HG02588 (cell line): ENCODE data around the gene CCND1.
"Not testable (repeated sequence)": the region's sequence is repeated elsewhere in the genome, so short reads cannot be mapped to it uniquely, and the experiment has no call there.

ENCODE experiments used
- ATAC-seq: cut with Tn5 transposase; IDR thresholded peaks from one replicate; pipeline ENCODE4 v1.9.1; 2021; ENCODE audit warnings: mild to moderate bottlenecking, moderate library complexity; ENCODE audit not compliant: unreplicated experiment

Gene CCND1

GRCh38 chr11:69686856-69687255, 45.9 kb downstream of the CCND1 start:
- no peak for ATAC-seq

- ATAC-seq: not testable (repeated sequence)
Observed at GRCh38 chr11:69687969-69688771, 47.2 kb downstream of the CCND1 start.

GRCh38 chr11:69689484-69690319, 48.7 kb downstream of the CCND1 start:
- ATAC-seq: no peak

- no peak for ATAC-seq
Observed at GRCh38 chr11:69691463-69691862, 50.5 kb downstream of the CCND1 start.

- ATAC-seq: no peak
Observed at GRCh38 chr11:69692422-69692821, 51.5 kb downstream of the CCND1 start.

- ATAC-seq: no peak
Observed at GRCh38 chr11:69694781-69695180, 53.8 kb downstream of the CCND1 start.

GRCh38 chr11:69695581-69695980, 54.6 kb downstream of the CCND1 start:
- ATAC-seq: no peak

GRCh38 chr11:69695995-69696394, 55.0 kb downstream of the CCND1 start:
- not testable (repeated sequence) for ATAC-seq

- ATAC-seq: no peak
Observed at GRCh38 chr11:69696749-69697468, 56.0 kb downstream of the CCND1 start.

GRCh38 chr11:69697469-69697843, 56.5 kb downstream of the CCND1 start:
- no peak for ATAC-seq

GRCh38 chr11:69697861-69698260, 56.9 kb downstream of the CCND1 start:
- ATAC-seq: no peak

- ATAC-seq: no peak
Observed at GRCh38 chr11:69698362-69698761, 57.4 kb downstream of the CCND1 start.

- ATAC-seq: no peak
Observed at GRCh38 chr11:69699213-69699612, 58.3 kb downstream of the CCND1 start.

- ATAC-seq: no peak
Observed at GRCh38 chr11:69700278-69701140, 59.6 kb downstream of the CCND1 start.

- no peak for ATAC-seq
Observed at GRCh38 chr11:69702239-69702691, 61.3 kb downstream of the CCND1 start.

GRCh38 chr11:69702769-69703452, 62.0 kb downstream of the CCND1 start:
- ATAC-seq: no peak

GRCh38 chr11:69703453-69703767, 62.5 kb downstream of the CCND1 start:
- no peak for ATAC-seq
